Neural cell (in vitro differentiated cells): Measurements from ENCODE around the gene HDAC10. TPM values are rescaled to one million over a fixed set of nuclear protein-coding genes. Genes with fewer than 3 reads are reported as not detected.

Source experiments
- H2AFZ ChIP-seq: fragments of 200-600, 300-800 bp; sonication (generic), shearing (Covaris generic); 2 replicates; pipeline ENCODE4 v1.6.0; 2014; ENCODE audit warnings: low read depth, mild to moderate bottlenecking, antibody characterized with exemption, low read length, moderate library complexity
- H3F3A ChIP-seq: fragments of 200-600 bp; shearing (Covaris generic); 2 replicates; pipeline ENCODE4 v1.6.1; 2016; ENCODE audit warnings: mild to moderate bottlenecking, moderate library complexity, mixed read lengths, antibody characterized with exemption, low read length; ENCODE audit not compliant: insufficient read depth, poor library complexity, severe bottlenecking
- H3K27ac ChIP-seq: fragments of 200-600, 300-800 bp; sonication (generic), shearing (Covaris generic); 2 replicates; pipeline ENCODE4 v1.5.1; 2014; ENCODE audit warnings: mild to moderate bottlenecking, low read length, moderate library complexity
- H3K27me3 ChIP-seq: fragments of 300-800, 200-600 bp; sonication (generic), shearing (Covaris generic); 2 replicates; pipeline ENCODE4 v1.6.0; 2014; ENCODE audit warnings: mild to moderate bottlenecking, low read depth, low read length, moderate library complexity; ENCODE audit not compliant: insufficient read depth
- H3K36me3 ChIP-seq: fragments of 300-800, 200-600 bp; sonication (generic), shearing (Covaris generic); 2 replicates; pipeline ENCODE4 v1.5.1; 2014; ENCODE audit warnings: mild to moderate bottlenecking, antibody characterized with exemption, low read length, moderate library complexity; ENCODE audit not compliant: insufficient read depth
- H3K4me2 ChIP-seq: fragments of 300-800, 200-600 bp; sonication (generic), shearing (Covaris generic); 2 replicates; pipeline ENCODE4 v1.6.0; 2014; ENCODE audit warnings: mild to moderate bottlenecking, low read length
- H3K4me3 ChIP-seq: fragments of 300-800, 200-600 bp; sonication (generic), shearing (Covaris generic); 2 replicates; pipeline ENCODE4 v1.5.1; 2014; ENCODE audit warnings: mild to moderate bottlenecking, low read length, moderate library complexity
- H3K79me2 ChIP-seq: fragments of 200-600 bp; shearing (Covaris generic); replicated peaks from 2 replicates; pipeline ENCODE4 v1.6.0; 2014; ENCODE audit warnings: mild to moderate bottlenecking, low read length, moderate library complexity; ENCODE audit not compliant: insufficient read depth
- H3K9ac ChIP-seq: fragments of 300-800, 200-600 bp; sonication (generic), shearing (Covaris generic); 2 replicates; pipeline ENCODE4 v1.6.1; 2016; ENCODE audit warnings: mild to moderate bottlenecking, low read length, mixed read lengths
- H3K9me2 ChIP-seq: fragments of 200-600 bp; shearing (Covaris generic); 2 replicates; pipeline ENCODE4 v1.6.1; 2016; ENCODE audit warnings: mild to moderate bottlenecking, low read length, mixed read lengths; ENCODE audit not compliant: insufficient read depth
- H3K9me3 ChIP-seq: fragments of 200-600, 300-800 bp; sonication (generic), shearing (Covaris generic); 2 replicates; pipeline ENCODE4 v1.6.1; 2016; ENCODE audit warnings: mild to moderate bottlenecking, mixed run types, low read length, moderate library complexity, mixed read lengths
- H4K20me1 ChIP-seq: fragments of 200-600 bp; shearing (Covaris generic); 2 replicates; pipeline ENCODE4 v1.6.1; 2016; ENCODE audit warnings: mild to moderate bottlenecking, mixed run types; ENCODE audit not compliant: insufficient read depth
- CTCF ChIP-seq: fragments of 450-650 bp; IDR thresholded peaks from 2 replicates; pipeline ENCODE4 v1.5.1; 2014; ENCODE audit warnings: antibody characterized with exemption, mild to moderate bottlenecking, moderate library complexity; ENCODE audit not compliant: poor library complexity, severe bottlenecking
- EP300 ChIP-seq: fragments of 450-650 bp; conservative IDR thresholded peaks from 2 replicates; pipeline ENCODE4 v1.6.1; 2014; ENCODE audit warnings: antibody characterized with exemption, mild to moderate bottlenecking, moderate library complexity; ENCODE audit not compliant: poor library complexity, severe bottlenecking
- EZH2 ChIP-seq: fragments of 200-600, 300-800 bp; shearing (Covaris generic), sonication (generic); IDR thresholded peaks from 2 replicates; pipeline ENCODE4 v1.6.1; 2014; ENCODE audit warnings: antibody characterized with exemption, low read length, borderline replicate concordance, mild to moderate bottlenecking; ENCODE audit not compliant: insufficient read depth, poor library complexity, severe bottlenecking
- MXI1 ChIP-seq: fragments of 450-650 bp; conservative IDR thresholded peaks from 2 replicates; pipeline ENCODE4 v1.6.1; 2014; ENCODE audit warnings: antibody characterized with exemption, mild to moderate bottlenecking; ENCODE audit not compliant: poor library complexity, severe bottlenecking
- POLR2AphosphoS5 ChIP-seq: IDR thresholded peaks from 2 replicates; pipeline ENCODE4 v1.6.1; 2012
- RAD21 ChIP-seq: fragments of 450-650 bp; conservative IDR thresholded peaks from 2 replicates; pipeline ENCODE4 v1.6.1; 2014; ENCODE audit warnings: antibody characterized with exemption, mild to moderate bottlenecking, moderate library complexity
- REST ChIP-seq: IDR thresholded peaks from 2 replicates; pipeline ENCODE4 v1.6.1; 2012; ENCODE audit warnings: borderline replicate concordance
- SMC3 ChIP-seq: fragments of 450-650 bp; conservative IDR thresholded peaks from 2 replicates; pipeline ENCODE4 v1.6.1; 2014; ENCODE audit warnings: antibody characterized with exemption, mild to moderate bottlenecking, moderate library complexity; ENCODE audit not compliant: poor library complexity
- TAF1 ChIP-seq: IDR thresholded peaks from 2 replicates; pipeline ENCODE4 v1.6.1; 2012; ENCODE audit warnings: low read depth
- polyA plus RNA-seq: library from polyadenylated mRNA; depleted of rRNA; stranded (reverse); fragments of >200 nt; gene quantifications from 2 replicates; pipeline ENCODE4 v1.2.3, GENCODE V29; 2014

HDAC10 gene
- polyA plus RNA-seq, 1 donor from 2014 or later: 39.1 TPM

GRCh38 chr22:50209893-50210292, 41.2 kb downstream of the HDAC10 start:
- H3K9ac ChIP-seq: no peak overlapping the region
- H3K4me2 ChIP-seq: no peak overlapping the region
- no peaks in the 10 kb centered on the region for H3K9me3 ChIP-seq
- no peak overlapping the region for H3K4me3 ChIP-seq
- H3K27ac ChIP-seq: no peak overlapping the region
- TF ChIP-seq EZH2 (no peak), TAF1 (no peak), POLR2AphosphoS5 (no peak), REST (no peak), EP300 (no peak), CTCF (peak; percentile 83), SMC3 (peak; percentile 83), RAD21 (peak; percentile 72), MXI1 (no peak)
- no peaks in the 10 kb centered on the region for H4K20me1 ChIP-seq
- no peaks in the 10 kb centered on the region for H3K36me3 ChIP-seq
- H3K9me2 ChIP-seq: no peaks in the 10 kb centered on the region
- H3K27me3 ChIP-seq: no peaks in the 10 kb centered on the region
- no peaks in the 10 kb centered on the region for H3K79me2 ChIP-seq
- H3F3A ChIP-seq: no peaks in the 10 kb centered on the region
- H2AFZ ChIP-seq: no peak overlapping the region

- no peaks in the 10 kb centered on the region for H4K20me1 ChIP-seq
These were observed 41.8 kb downstream of the HDAC10 start for GRCh38 chr22:50208939-50209892.

More at GRCh38 chr22:50208939-50209892, 41.8 kb downstream of the HDAC10 start:
- no peak overlapping the region for H3K9ac ChIP-seq
- no peak overlapping the region for H3K27ac ChIP-seq
- no peaks in the 10 kb centered on the region for H3K9me2 ChIP-seq
- no peak for TF ChIP-seq MXI1
- TF ChIP-seq EZH2: no peak
- TF ChIP-seq REST: no peak
- TF ChIP-seq EP300: no peak
- no peak for TF ChIP-seq TAF1
- TF ChIP-seq RAD21: no peak
- TF ChIP-seq CTCF: no peak
- TF ChIP-seq SMC3: no peak
- TF ChIP-seq POLR2AphosphoS5: no peak
- H3K9me3 ChIP-seq: no peaks in the 10 kb centered on the region
- no peaks in the 10 kb centered on the region for H3K27me3 ChIP-seq
- no peaks in the 10 kb centered on the region for H3K36me3 ChIP-seq
- H2AFZ ChIP-seq: no peak overlapping the region
- H3K4me3 ChIP-seq: no peak overlapping the region
- no peaks in the 10 kb centered on the region for H3F3A ChIP-seq
- no peak overlapping the region for H3K4me2 ChIP-seq
- no peaks in the 10 kb centered on the region for H3K79me2 ChIP-seq
